ENCODE data around the gene LRRC46. TPM values are rescaled to one million over a fixed set of nuclear protein-coding genes. Genes with fewer than 3 reads are reported as not detected.

LRRC46 gene
- total and polyA plus RNA-seq, 9 of the 15 experiments (the other 6 are each of a cell fraction or from before 2014, with no cell fraction given) = 0.39 to 1.4 (median 0.53) TPM; not detected in 1

- TF ChIP-seq E4F1 (CRISPR knock-in tag; IDR thresholded peaks at IDR 0.05; ENCODE audit: borderline replicate concordance) (no peak), SP1 (CRISPR knock-in tag; IDR thresholded peaks at IDR 0.05) (peak; percentile 75; the same call in 1 of the 2 replicates), HDAC1 (IDR thresholded peaks at IDR 0.05) (peak in 1 of 2 experiments; percentile 90; a peak in 2 of 4 replicates), ZNF224 (CRISPR knock-in tag; IDR thresholded peaks at IDR 0.05) (no peak), BCLAF1 (IDR thresholded peaks at IDR 0.05; ENCODE audit: borderline replicate concordance in 1 of 2, control insufficient read depth in 1 of 2, low read depth in 2 of 2, low read length in 1 of 2) (no peak), ESRRB (CRISPR knock-in tag; IDR thresholded peaks at IDR 0.05; ENCODE audit: borderline replicate concordance) (no peak), REST (IDR thresholded peaks at IDR 0.05; ENCODE audit: borderline replicate concordance) (no peak), REST (CRISPR knock-in tag; IDR thresholded peaks at IDR 0.05; ENCODE audit: low read depth) (peak; percentile 47; the same call in 1 of the 2 replicates)
- TF ChIP-seq, protein P1, sequence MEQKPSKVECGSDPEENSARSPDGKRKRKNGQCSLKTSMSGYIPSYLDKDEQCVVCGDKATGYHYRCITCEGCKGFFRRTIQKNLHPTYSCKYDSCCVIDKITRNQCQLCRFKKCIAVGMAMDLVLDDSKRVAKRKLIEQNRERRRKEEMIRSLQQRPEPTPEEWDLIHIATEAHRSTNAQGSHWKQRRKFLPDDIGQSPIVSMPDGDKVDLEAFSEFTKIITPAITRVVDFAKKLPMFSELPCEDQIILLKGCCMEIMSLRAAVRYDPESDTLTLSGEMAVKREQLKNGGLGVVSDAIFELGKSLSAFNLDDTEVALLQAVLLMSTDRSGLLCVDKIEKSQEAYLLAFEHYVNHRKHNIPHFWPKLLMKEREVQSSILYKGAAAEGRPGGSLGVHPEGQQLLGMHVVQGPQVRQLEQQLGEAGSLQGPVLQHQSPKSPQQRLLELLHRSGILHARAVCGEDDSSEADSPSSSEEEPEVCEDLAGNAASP (IDR thresholded peaks at IDR 0.05) = no peak; the same call in 1 of the 2 replicates
Observed at GRCh38 chr17:47831003-47831933, at the start of gene LRRC46, which contains the start of gene MRPL10 (continued).
